Measurements from ENCODE around the gene BMP8B. TPM values are rescaled to one million over a fixed set of nuclear protein-coding genes. Genes with fewer than 3 reads are reported as not detected.

Gene BMP8B
- total RNA-seq, 2 experiments from 2014 or later, result 0.06 TPM; not detected in 1

- ATAC-seq (ENCODE audit: poor library complexity) (no peak), DNase-seq (no peak)
- CTCF ChIA-PET, result no interaction called here
- Histone ChIP-seq H3K36me3 (ENCODE audit: insufficient read depth, low read length) (peaks cover 7% of the 10 kb centered on the region), H3K9me3 (ENCODE audit: control insufficient read depth in 1 of 2, insufficient read depth in 1 of 2, low read length in 2 of 2) (peaks cover 0 to 9% of the 10 kb centered on the region in 2 experiments), H3K27me3 (ENCODE audit: control insufficient read depth in 1 of 2, insufficient read depth in 2 of 2, low read length in 2 of 2) (no peaks in the 10 kb centered on the region), H3K4me3 (ENCODE audit: low read length) (no peak overlapping the region), H3K27ac (ENCODE audit: low read depth in 1 of 2, low read length in 2 of 2) (no peak overlapping the region), H3K4me1 (ENCODE audit: insufficient read depth, low read length) (no peaks in the 10 kb centered on the region)
- Mint-ChIP-seq H3K4me1 (ENCODE audit: low read depth) (no peaks in the 10 kb centered on the region), H3K27ac (no peak overlapping the region), H3K9me3 (peaks cover 2% of the 10 kb centered on the region), H3K36me3 (ENCODE audit: low read depth) (peaks cover 12% of the 10 kb centered on the region), H3K27me3 (peaks cover 5% of the 10 kb centered on the region), H3K4me3 (no peak overlapping the region)
- intact Hi-C loops (cut with DNase I, micrococcal nuclease), result no loop called here
- TF ChIP-seq CTCF (IDR thresholded peaks at IDR 0.05), result no peak
- POLR2A ChIA-PET, result no interaction called here
Measured at GRCh38 chr1:39808784-39809517, 20.3 kb upstream of the BMP8B start.

- ChIA-PET POLR2A (interaction anchor here (0.7 kb wide), 1 partner anchor 429 kb away, joined by 4 read pairs; no protein-coding TSS in a partner anchor), CTCF (no interaction called here)
- no peaks in the 10 kb centered on the region for H3K4me1 Mint-ChIP-seq (ENCODE audit: low read depth)
- H3K4me3 Mint-ChIP-seq, result no peak overlapping the region
- Histone ChIP-seq H3K4me3 (ENCODE audit: low read length) (no peak overlapping the region), H3K27ac (ENCODE audit: low read depth in 1 of 2, low read length in 2 of 2) (no peak overlapping the region), H3K9me3 (ENCODE audit: control insufficient read depth in 1 of 2, insufficient read depth in 1 of 2, low read length in 2 of 2) (peaks cover 0 to 9% of the 10 kb centered on the region in 2 experiments), H3K4me1 (ENCODE audit: insufficient read depth, low read length) (no peaks in the 10 kb centered on the region), H3K27me3 (ENCODE audit: control insufficient read depth in 1 of 2, insufficient read depth in 2 of 2, low read length in 2 of 2) (no peaks in the 10 kb centered on the region), H3K36me3 (ENCODE audit: insufficient read depth, low read length) (peaks cover 7% of the 10 kb centered on the region)
- no peaks in the 10 kb centered on the region for H3K27me3 Mint-ChIP-seq
- peaks cover 2% of the 10 kb centered on the region for H3K9me3 Mint-ChIP-seq
- intact Hi-C loops (cut with DNase I, micrococcal nuclease), result no loop called here
- ATAC-seq (ENCODE audit: poor library complexity), result no peak
- DNase-seq, result no peak
- H3K27ac Mint-ChIP-seq, result no peak overlapping the region
- peaks cover 12% of the 10 kb centered on the region for H3K36me3 Mint-ChIP-seq (ENCODE audit: low read depth)
- TF ChIP-seq CTCF (IDR thresholded peaks at IDR 0.05), result no peak
Measured at GRCh38 chr1:39805385-39805784, 16.7 kb upstream of the BMP8B start.

GRCh38 chr1:39802496-39803260 is 14.0 kb upstream of the BMP8B start:
- ATAC-seq (ENCODE audit: poor library complexity) (no peak), DNase-seq (no peak)
- Histone ChIP-seq H3K27me3 (ENCODE audit: control insufficient read depth in 1 of 2, insufficient read depth in 2 of 2, low read length in 2 of 2) (no peaks in the 10 kb centered on the region), H3K9me3 (ENCODE audit: control insufficient read depth in 1 of 2, insufficient read depth in 1 of 2, low read length in 2 of 2) (peaks cover 0 to 6% of the 10 kb centered on the region in 2 experiments), H3K27ac (ENCODE audit: low read depth in 1 of 2, low read length in 2 of 2) (no peak overlapping the region), H3K36me3 (ENCODE audit: insufficient read depth, low read length) (peaks cover 7% of the 10 kb centered on the region), H3K4me3 (ENCODE audit: low read length) (no peak overlapping the region), H3K4me1 (ENCODE audit: insufficient read depth, low read length) (peaks cover 17% of the 10 kb centered on the region)
- H3K4me1 Mint-ChIP-seq (ENCODE audit: low read depth), result peaks cover 12% of the 10 kb centered on the region
- POLR2A ChIA-PET, result interaction anchor here (0.6 kb wide), 1 partner anchor 34 kb away, joined by 3 read pairs; no protein-coding TSS in a partner anchor
- H3K9me3 Mint-ChIP-seq, result peaks cover 2% of the 10 kb centered on the region
- H3K27ac Mint-ChIP-seq, result no peak overlapping the region
- intact Hi-C loops (cut with DNase I, micrococcal nuclease), result no loop called here
- no peak overlapping the region for H3K4me3 Mint-ChIP-seq
- CTCF ChIA-PET, result no interaction called here
- peaks cover 12% of the 10 kb centered on the region for H3K36me3 Mint-ChIP-seq (ENCODE audit: low read depth)
- no peaks in the 10 kb centered on the region for H3K27me3 Mint-ChIP-seq
- TF ChIP-seq CTCF (IDR thresholded peaks at IDR 0.05), result no peak

All from CD4-positive, alpha-beta T cell (primary cell).